Neural cell (in vitro differentiated cells): ENCODE results near the gene NPHP4. TPM values are rescaled to one million over a fixed set of nuclear protein-coding genes. Genes with fewer than 3 reads are reported as not detected.
A peak's percentile ranks its signal among the peaks of the same experiment; 100 is the strongest.

Experiments
- H2AFZ ChIP-seq: fragments of 200-600, 300-800 bp; sonication (generic), shearing (Covaris generic); 2 replicates; pipeline ENCODE4 v1.6.0; 2014; ENCODE audit warnings: low read depth, mild to moderate bottlenecking, antibody characterized with exemption, low read length, moderate library complexity
- H3F3A ChIP-seq: fragments of 200-600 bp; shearing (Covaris generic); 2 replicates; pipeline ENCODE4 v1.6.1; 2016; ENCODE audit warnings: mild to moderate bottlenecking, moderate library complexity, mixed read lengths, antibody characterized with exemption, low read length; ENCODE audit not compliant: insufficient read depth, poor library complexity, severe bottlenecking
- H3K27ac ChIP-seq: fragments of 200-600, 300-800 bp; sonication (generic), shearing (Covaris generic); 2 replicates; pipeline ENCODE4 v1.5.1; 2014; ENCODE audit warnings: mild to moderate bottlenecking, low read length, moderate library complexity
- H3K27me3 ChIP-seq: fragments of 300-800, 200-600 bp; sonication (generic), shearing (Covaris generic); 2 replicates; pipeline ENCODE4 v1.6.0; 2014; ENCODE audit warnings: mild to moderate bottlenecking, low read depth, low read length, moderate library complexity; ENCODE audit not compliant: insufficient read depth
- H3K36me3 ChIP-seq: fragments of 300-800, 200-600 bp; sonication (generic), shearing (Covaris generic); 2 replicates; pipeline ENCODE4 v1.5.1; 2014; ENCODE audit warnings: mild to moderate bottlenecking, antibody characterized with exemption, low read length, moderate library complexity; ENCODE audit not compliant: insufficient read depth
- H3K4me2 ChIP-seq: fragments of 300-800, 200-600 bp; sonication (generic), shearing (Covaris generic); 2 replicates; pipeline ENCODE4 v1.6.0; 2014; ENCODE audit warnings: mild to moderate bottlenecking, low read length
- H3K4me3 ChIP-seq: fragments of 300-800, 200-600 bp; sonication (generic), shearing (Covaris generic); 2 replicates; pipeline ENCODE4 v1.5.1; 2014; ENCODE audit warnings: mild to moderate bottlenecking, low read length, moderate library complexity
- H3K79me2 ChIP-seq: fragments of 200-600 bp; shearing (Covaris generic); replicated peaks from 2 replicates; pipeline ENCODE4 v1.6.0; 2014; ENCODE audit warnings: mild to moderate bottlenecking, low read length, moderate library complexity; ENCODE audit not compliant: insufficient read depth
- H3K9ac ChIP-seq: fragments of 300-800, 200-600 bp; sonication (generic), shearing (Covaris generic); 2 replicates; pipeline ENCODE4 v1.6.1; 2016; ENCODE audit warnings: mild to moderate bottlenecking, low read length, mixed read lengths
- H3K9me2 ChIP-seq: fragments of 200-600 bp; shearing (Covaris generic); 2 replicates; pipeline ENCODE4 v1.6.1; 2016; ENCODE audit warnings: mild to moderate bottlenecking, low read length, mixed read lengths; ENCODE audit not compliant: insufficient read depth
- H3K9me3 ChIP-seq: fragments of 200-600, 300-800 bp; sonication (generic), shearing (Covaris generic); 2 replicates; pipeline ENCODE4 v1.6.1; 2016; ENCODE audit warnings: mild to moderate bottlenecking, mixed run types, low read length, moderate library complexity, mixed read lengths
- H4K20me1 ChIP-seq: fragments of 200-600 bp; shearing (Covaris generic); 2 replicates; pipeline ENCODE4 v1.6.1; 2016; ENCODE audit warnings: mild to moderate bottlenecking, mixed run types; ENCODE audit not compliant: insufficient read depth
- EP300 ChIP-seq: fragments of 450-650 bp; conservative IDR thresholded peaks from 2 replicates; pipeline ENCODE4 v1.6.1; 2014; ENCODE audit warnings: antibody characterized with exemption, mild to moderate bottlenecking, moderate library complexity; ENCODE audit not compliant: poor library complexity, severe bottlenecking
- EZH2 ChIP-seq: fragments of 200-600, 300-800 bp; shearing (Covaris generic), sonication (generic); IDR thresholded peaks from 2 replicates; pipeline ENCODE4 v1.6.1; 2014; ENCODE audit warnings: antibody characterized with exemption, low read length, borderline replicate concordance, mild to moderate bottlenecking; ENCODE audit not compliant: insufficient read depth, poor library complexity, severe bottlenecking
- MXI1 ChIP-seq: fragments of 450-650 bp; conservative IDR thresholded peaks from 2 replicates; pipeline ENCODE4 v1.6.1; 2014; ENCODE audit warnings: antibody characterized with exemption, mild to moderate bottlenecking; ENCODE audit not compliant: poor library complexity, severe bottlenecking
- POLR2AphosphoS5 ChIP-seq: IDR thresholded peaks from 2 replicates; pipeline ENCODE4 v1.6.1; 2012
- RAD21 ChIP-seq: fragments of 450-650 bp; conservative IDR thresholded peaks from 2 replicates; pipeline ENCODE4 v1.6.1; 2014; ENCODE audit warnings: antibody characterized with exemption, mild to moderate bottlenecking, moderate library complexity
- SMC3 ChIP-seq: fragments of 450-650 bp; conservative IDR thresholded peaks from 2 replicates; pipeline ENCODE4 v1.6.1; 2014; ENCODE audit warnings: antibody characterized with exemption, mild to moderate bottlenecking, moderate library complexity; ENCODE audit not compliant: poor library complexity
- TAF1 ChIP-seq: IDR thresholded peaks from 2 replicates; pipeline ENCODE4 v1.6.1; 2012; ENCODE audit warnings: low read depth
- polyA plus RNA-seq: library from polyadenylated mRNA; depleted of rRNA; stranded (reverse); fragments of >200 nt; gene quantifications from 2 replicates; pipeline ENCODE4 v1.2.3, GENCODE V29; 2014
- TF ChIP-seq, protein P1 (sequence below): IDR thresholded peaks from 2 replicates; pipeline ENCODE4 v1.6.1; 2012; ENCODE audit warnings: borderline replicate concordance
- TF ChIP-seq, protein P2 (sequence below): fragments of 450-650 bp; IDR thresholded peaks from 2 replicates; pipeline ENCODE4 v1.5.1; 2014; ENCODE audit warnings: antibody characterized with exemption, mild to moderate bottlenecking, moderate library complexity; ENCODE audit not compliant: poor library complexity, severe bottlenecking

NPHP4 gene
- polyA plus RNA-seq, 1 donor from 2014 or later = 17.1 TPM

DNA sequence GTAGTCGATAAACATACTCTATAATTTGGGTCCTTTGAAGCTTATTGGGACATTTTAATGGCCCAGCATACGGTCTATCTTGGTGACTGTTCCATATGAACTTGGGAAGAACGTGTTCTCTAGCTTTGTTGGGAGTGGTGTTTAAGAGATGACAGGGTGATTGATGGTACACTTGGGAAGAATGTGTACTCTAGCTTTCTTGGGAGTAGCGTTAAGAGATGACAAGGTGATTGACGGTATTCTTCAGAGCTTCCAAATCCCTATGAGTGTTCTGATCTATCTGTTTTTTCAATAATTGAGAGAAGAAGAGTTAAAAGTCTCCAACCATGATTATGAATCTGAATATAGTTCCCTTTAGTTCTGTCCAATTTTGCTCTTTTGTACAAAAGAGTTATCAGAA, 9.4 kb downstream of the NPHP4 start:
- Histone ChIP-seq H3K9me2 (no peaks in the 10 kb centered on the region), H3K4me3 (peak overlapping the region; percentile 6), H4K20me1 (no peaks in the 10 kb centered on the region), H3K9me3 (no peaks in the 10 kb centered on the region), H3K79me2 (peaks cover 22% of the 10 kb centered on the region), H3K27ac (peak overlapping the region; percentile 8), H2AFZ (no peak overlapping the region), H3K36me3 (no peaks in the 10 kb centered on the region), H3K9ac (no peak overlapping the region), H3K27me3 (no peaks in the 10 kb centered on the region), H3K4me2 (no peak overlapping the region), H3F3A (no peaks in the 10 kb centered on the region)
- TF ChIP-seq, protein P1, sequence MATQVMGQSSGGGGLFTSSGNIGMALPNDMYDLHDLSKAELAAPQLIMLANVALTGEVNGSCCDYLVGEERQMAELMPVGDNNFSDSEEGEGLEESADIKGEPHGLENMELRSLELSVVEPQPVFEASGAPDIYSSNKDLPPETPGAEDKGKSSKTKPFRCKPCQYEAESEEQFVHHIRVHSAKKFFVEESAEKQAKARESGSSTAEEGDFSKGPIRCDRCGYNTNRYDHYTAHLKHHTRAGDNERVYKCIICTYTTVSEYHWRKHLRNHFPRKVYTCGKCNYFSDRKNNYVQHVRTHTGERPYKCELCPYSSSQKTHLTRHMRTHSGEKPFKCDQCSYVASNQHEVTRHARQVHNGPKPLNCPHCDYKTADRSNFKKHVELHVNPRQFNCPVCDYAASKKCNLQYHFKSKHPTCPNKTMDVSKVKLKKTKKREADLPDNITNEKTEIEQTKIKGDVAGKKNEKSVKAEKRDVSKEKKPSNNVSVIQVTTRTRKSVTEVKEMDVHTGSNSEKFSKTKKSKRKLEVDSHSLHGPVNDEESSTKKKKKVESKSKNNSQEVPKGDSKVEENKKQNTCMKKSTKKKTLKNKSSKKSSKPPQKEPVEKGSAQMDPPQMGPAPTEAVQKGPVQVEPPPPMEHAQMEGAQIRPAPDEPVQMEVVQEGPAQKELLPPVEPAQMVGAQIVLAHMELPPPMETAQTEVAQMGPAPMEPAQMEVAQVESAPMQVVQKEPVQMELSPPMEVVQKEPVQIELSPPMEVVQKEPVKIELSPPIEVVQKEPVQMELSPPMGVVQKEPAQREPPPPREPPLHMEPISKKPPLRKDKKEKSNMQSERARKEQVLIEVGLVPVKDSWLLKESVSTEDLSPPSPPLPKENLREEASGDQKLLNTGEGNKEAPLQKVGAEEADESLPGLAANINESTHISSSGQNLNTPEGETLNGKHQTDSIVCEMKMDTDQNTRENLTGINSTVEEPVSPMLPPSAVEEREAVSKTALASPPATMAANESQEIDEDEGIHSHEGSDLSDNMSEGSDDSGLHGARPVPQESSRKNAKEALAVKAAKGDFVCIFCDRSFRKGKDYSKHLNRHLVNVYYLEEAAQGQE = peak; percentile 25
- peak; percentile 77 for TF ChIP-seq POLR2AphosphoS5
- no peak for TF ChIP-seq RAD21
- no peak for TF ChIP-seq TAF1
- no peak for TF ChIP-seq MXI1
- no peak for TF ChIP-seq EZH2
- TF ChIP-seq EP300 = peak; percentile 76
- TF ChIP-seq, protein P2, sequence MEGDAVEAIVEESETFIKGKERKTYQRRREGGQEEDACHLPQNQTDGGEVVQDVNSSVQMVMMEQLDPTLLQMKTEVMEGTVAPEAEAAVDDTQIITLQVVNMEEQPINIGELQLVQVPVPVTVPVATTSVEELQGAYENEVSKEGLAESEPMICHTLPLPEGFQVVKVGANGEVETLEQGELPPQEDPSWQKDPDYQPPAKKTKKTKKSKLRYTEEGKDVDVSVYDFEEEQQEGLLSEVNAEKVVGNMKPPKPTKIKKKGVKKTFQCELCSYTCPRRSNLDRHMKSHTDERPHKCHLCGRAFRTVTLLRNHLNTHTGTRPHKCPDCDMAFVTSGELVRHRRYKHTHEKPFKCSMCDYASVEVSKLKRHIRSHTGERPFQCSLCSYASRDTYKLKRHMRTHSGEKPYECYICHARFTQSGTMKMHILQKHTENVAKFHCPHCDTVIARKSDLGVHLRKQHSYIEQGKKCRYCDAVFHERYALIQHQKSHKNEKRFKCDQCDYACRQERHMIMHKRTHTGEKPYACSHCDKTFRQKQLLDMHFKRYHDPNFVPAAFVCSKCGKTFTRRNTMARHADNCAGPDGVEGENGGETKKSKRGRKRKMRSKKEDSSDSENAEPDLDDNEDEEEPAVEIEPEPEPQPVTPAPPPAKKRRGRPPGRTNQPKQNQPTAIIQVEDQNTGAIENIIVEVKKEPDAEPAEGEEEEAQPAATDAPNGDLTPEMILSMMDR = no peak
- no peak for TF ChIP-seq SMC3

DNA sequence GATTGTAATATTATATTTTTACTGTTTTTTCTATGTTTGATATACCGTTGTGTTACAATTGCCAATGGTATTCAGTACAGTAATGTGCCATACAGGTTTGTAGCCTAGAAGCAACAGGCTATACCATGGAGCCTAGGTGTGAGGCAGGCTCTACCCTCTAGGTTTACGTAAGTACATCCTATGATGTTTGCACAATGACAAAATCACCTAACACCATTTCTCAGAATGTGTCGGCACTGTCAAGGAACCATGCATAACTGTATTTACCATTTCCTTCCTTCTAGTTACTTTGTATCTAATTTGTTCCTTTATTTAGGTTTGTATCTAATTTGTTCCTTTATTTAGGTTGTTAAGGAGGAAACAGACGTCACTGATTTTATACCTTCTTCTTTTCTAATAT, 9.9 kb downstream of the NPHP4 start:
- Histone ChIP-seq H2AFZ (no peak overlapping the region), H4K20me1 (no peaks in the 10 kb centered on the region), H3K36me3 (no peaks in the 10 kb centered on the region), H3K27ac (no peak overlapping the region), H3K4me3 (no peak overlapping the region), H3K27me3 (no peaks in the 10 kb centered on the region), H3K9me2 (no peaks in the 10 kb centered on the region), H3K9ac (no peak overlapping the region), H3K4me2 (no peak overlapping the region), H3F3A (no peaks in the 10 kb centered on the region), H3K9me3 (no peaks in the 10 kb centered on the region), H3K79me2 (peaks cover 16% of the 10 kb centered on the region)
- TF ChIP-seq, protein P2 = no peak
- TF ChIP-seq, protein P1 = no peak
- TF ChIP-seq RAD21 (no peak), MXI1 (no peak), TAF1 (no peak), SMC3 (no peak), POLR2AphosphoS5 (no peak), EP300 (no peak), EZH2 (no peak)
